Measurements from ENCODE around the gene TRIM51.
"Not testable (repeated sequence)": the region's sequence is repeated elsewhere in the genome, so short reads cannot be mapped to it uniquely, and the experiment has no call there.

The TRIM51 gene
- long read RNA-seq, result 0 reads

GRCh38 chr11:55882997-55883396 lies at the start of gene TRIM51:
Gene TRIM51, plus strand, starts transcription at chr11:55883297. Its CDS starts 2,132 bp downstream, at chr11:55885429.
- not testable (repeated sequence) for H3K4me3 ChIP-seq (replicated peaks; ENCODE audit: insufficient read depth, low read length); DNase-seq (ENCODE audit: low read depth in 1 of 2, low spot score in 1 of 2); H3K27me3 ChIP-seq (ENCODE audit: insufficient read depth, poor library complexity, severe bottlenecking); H3K27ac ChIP-seq (replicated peaks)

- TF ChIP-seq POLR2AphosphoS5 (IDR thresholded peaks at IDR 0.05; ENCODE audit: low read depth), result no peak
- TF ChIP-seq SPI1 (IDR thresholded peaks at IDR 0.05; ENCODE audit: borderline replicate concordance, low read depth), result no peak
- no peak for TF ChIP-seq CTCF (IDR thresholded peaks at IDR 0.05; ENCODE audit: insufficient read depth, low read length)
- no peak for TF ChIP-seq GABPA (IDR thresholded peaks at IDR 0.05; ENCODE audit: low read depth)
- no peak for TF ChIP-seq REST (IDR thresholded peaks at IDR 0.05; ENCODE audit: insufficient replicate concordance, low read depth)
- no peak for DNase-seq (ENCODE audit: low read depth in 1 of 2, low spot score in 1 of 2)
- no peak within 1 kb of the TSS for H3K4me3 ChIP-seq (replicated peaks; ENCODE audit: insufficient read depth, low read length)
- H3K27me3 ChIP-seq (ENCODE audit: insufficient read depth, poor library complexity, severe bottlenecking), result no peaks in the 10 kb centered on the region
- no peak within 1 kb of the TSS for H3K27ac ChIP-seq (replicated peaks)
Measured at GRCh38 chr11:55838452-55838851, 44.6 kb upstream of the TRIM51 start, which contains the start of gene OR5D16. Gene OR5D16, plus strand, starts transcription at chr11:55838752. Its CDS starts 0 bp downstream, at chr11:55838752.

GRCh38 chr11:55847453-55847852 lies 35.6 kb upstream of the TRIM51 start:
- no peak for DNase-seq (ENCODE audit: low read depth in 1 of 2, low spot score in 1 of 2)
- no peak for TF ChIP-seq SPI1 (IDR thresholded peaks at IDR 0.05; ENCODE audit: borderline replicate concordance, low read depth)
- no peak for TF ChIP-seq GABPA (IDR thresholded peaks at IDR 0.05; ENCODE audit: low read depth)
- no peak for TF ChIP-seq REST (IDR thresholded peaks at IDR 0.05; ENCODE audit: insufficient replicate concordance, low read depth)
- no peak for TF ChIP-seq CTCF (IDR thresholded peaks at IDR 0.05; ENCODE audit: insufficient read depth, low read length)
- TF ChIP-seq POLR2AphosphoS5 (IDR thresholded peaks at IDR 0.05; ENCODE audit: low read depth), result no peak
- no peak overlapping the region for H3K27ac ChIP-seq (replicated peaks)
- no peak overlapping the region for H3K4me3 ChIP-seq (replicated peaks; ENCODE audit: insufficient read depth, low read length)
- no peaks in the 10 kb centered on the region for H3K27me3 ChIP-seq (ENCODE audit: insufficient read depth, poor library complexity, severe bottlenecking)

- no peak for DNase-seq (ENCODE audit: low read depth in 1 of 2, low spot score in 1 of 2)
- no peak overlapping the region for H3K4me3 ChIP-seq (replicated peaks; ENCODE audit: insufficient read depth, low read length)
- H3K27ac ChIP-seq (replicated peaks), result no peak overlapping the region
- no peaks in the 10 kb centered on the region for H3K27me3 ChIP-seq (ENCODE audit: insufficient read depth, poor library complexity, severe bottlenecking)
- TF ChIP-seq CTCF (IDR thresholded peaks at IDR 0.05; ENCODE audit: insufficient read depth, low read length) (no peak), REST (IDR thresholded peaks at IDR 0.05; ENCODE audit: insufficient replicate concordance, low read depth) (no peak), GABPA (IDR thresholded peaks at IDR 0.05; ENCODE audit: low read depth) (no peak), POLR2AphosphoS5 (IDR thresholded peaks at IDR 0.05; ENCODE audit: low read depth) (no peak), SPI1 (IDR thresholded peaks at IDR 0.05; ENCODE audit: borderline replicate concordance, low read depth) (no peak)
Measured at GRCh38 chr11:55849037-55849436, 34.1 kb upstream of the TRIM51 start.

Data from HL-60 (cell line).